Measurements from ENCODE around the gene SLC27A6.

SLC27A6 gene

GRCh38 chr5:128965011-128965637 is at the start of gene SLC27A6:
Gene SLC27A6, plus strand, starts transcription at chr5:128965488. Its CDS starts 650 bp downstream, at chr5:128966138.
- Histone ChIP-seq H3K4me3 (ENCODE audit: low read length) (no peak within 1 kb of the TSS), H4K20me1 (ENCODE audit: insufficient read depth, low read length) (no peaks in the 10 kb centered on the region), H3K36me3 (replicated peaks; ENCODE audit: low read depth, low read length) (no peaks in the 10 kb centered on the region), H3K27me3 (ENCODE audit: low read depth, low read length) (no peaks in the 10 kb centered on the region), H2AFZ (ENCODE audit: low read depth, low read length) (no peak within 1 kb of the TSS), H3K4me2 (ENCODE audit: low read length) (no peak within 1 kb of the TSS), H3K4me1 (ENCODE audit: low read length) (no peaks in the 10 kb centered on the region), H3K9me3 (ENCODE audit: insufficient read depth, low read length) (no peaks in the 10 kb centered on the region), H3K27ac (ENCODE audit: low read length) (no peak within 1 kb of the TSS), H3K79me2 (ENCODE audit: low read length) (no peaks in the 10 kb centered on the region), H3K9ac (ENCODE audit: low read length) (no peak within 1 kb of the TSS)
- TF ChIP-seq EZH2phosphoT487 (IDR thresholded peaks at IDR 0.05; ENCODE audit: low read depth) (no peak), CTCF (IDR thresholded peaks at IDR 0.05; ENCODE audit: low read depth, low read length) (no peak)

- no peak overlapping the region for H3K4me2 ChIP-seq (ENCODE audit: low read length)
- H3K9me3 ChIP-seq (ENCODE audit: insufficient read depth, low read length) = no peaks in the 10 kb centered on the region
- no peak overlapping the region for H2AFZ ChIP-seq (ENCODE audit: low read depth, low read length)
- H3K4me3 ChIP-seq (ENCODE audit: low read length) = no peak overlapping the region
- H3K27ac ChIP-seq (ENCODE audit: low read length) = no peak overlapping the region
- no peaks in the 10 kb centered on the region for H4K20me1 ChIP-seq (ENCODE audit: insufficient read depth, low read length)
- H3K36me3 ChIP-seq (replicated peaks; ENCODE audit: low read depth, low read length) = no peaks in the 10 kb centered on the region
- no peaks in the 10 kb centered on the region for H3K27me3 ChIP-seq (ENCODE audit: low read depth, low read length)
- no peak for TF ChIP-seq EZH2phosphoT487 (IDR thresholded peaks at IDR 0.05; ENCODE audit: low read depth)
- no peak for TF ChIP-seq CTCF (IDR thresholded peaks at IDR 0.05; ENCODE audit: low read depth, low read length)
- no peaks in the 10 kb centered on the region for H3K4me1 ChIP-seq (ENCODE audit: low read length)
- H3K79me2 ChIP-seq (ENCODE audit: low read length) = no peaks in the 10 kb centered on the region
- no peak overlapping the region for H3K9ac ChIP-seq (ENCODE audit: low read length)
Observed at GRCh38 chr5:128919542-128919941, 45.7 kb upstream of the SLC27A6 start.

GRCh38 chr5:128920345-128921215 is 44.7 kb upstream of the SLC27A6 start:
- H3K27me3 ChIP-seq (ENCODE audit: low read depth, low read length) = no peaks in the 10 kb centered on the region
- H3K9ac ChIP-seq (ENCODE audit: low read length) = no peak overlapping the region
- H3K79me2 ChIP-seq (ENCODE audit: low read length) = no peaks in the 10 kb centered on the region
- no peaks in the 10 kb centered on the region for H3K36me3 ChIP-seq (replicated peaks; ENCODE audit: low read depth, low read length)
- H4K20me1 ChIP-seq (ENCODE audit: insufficient read depth, low read length) = no peaks in the 10 kb centered on the region
- no peaks in the 10 kb centered on the region for H3K4me1 ChIP-seq (ENCODE audit: low read length)
- no peak overlapping the region for H2AFZ ChIP-seq (ENCODE audit: low read depth, low read length)
- H3K4me2 ChIP-seq (ENCODE audit: low read length) = no peak overlapping the region
- no peak overlapping the region for H3K4me3 ChIP-seq (ENCODE audit: low read length)
- no peaks in the 10 kb centered on the region for H3K9me3 ChIP-seq (ENCODE audit: insufficient read depth, low read length)
- no peak overlapping the region for H3K27ac ChIP-seq (ENCODE audit: low read length)
- TF ChIP-seq EZH2phosphoT487 (IDR thresholded peaks at IDR 0.05; ENCODE audit: low read depth) (no peak), CTCF (IDR thresholded peaks at IDR 0.05; ENCODE audit: low read depth, low read length) (no peak)

- TF ChIP-seq EZH2phosphoT487 (IDR thresholded peaks at IDR 0.05; ENCODE audit: low read depth) = no peak
- TF ChIP-seq CTCF (IDR thresholded peaks at IDR 0.05; ENCODE audit: low read depth, low read length) = no peak
- H3K36me3 ChIP-seq (replicated peaks; ENCODE audit: low read depth, low read length) = no peaks in the 10 kb centered on the region
- H3K9ac ChIP-seq (ENCODE audit: low read length) = no peak overlapping the region
- H3K4me1 ChIP-seq (ENCODE audit: low read length) = peaks cover 7% of the 10 kb centered on the region
- no peaks in the 10 kb centered on the region for H3K79me2 ChIP-seq (ENCODE audit: low read length)
- no peaks in the 10 kb centered on the region for H3K27me3 ChIP-seq (ENCODE audit: low read depth, low read length)
- H3K4me3 ChIP-seq (ENCODE audit: low read length) = no peak overlapping the region
- H3K4me2 ChIP-seq (ENCODE audit: low read length) = no peak overlapping the region
- no peak overlapping the region for H2AFZ ChIP-seq (ENCODE audit: low read depth, low read length)
- H4K20me1 ChIP-seq (ENCODE audit: insufficient read depth, low read length) = no peaks in the 10 kb centered on the region
- H3K9me3 ChIP-seq (ENCODE audit: insufficient read depth, low read length) = no peaks in the 10 kb centered on the region
- H3K27ac ChIP-seq (ENCODE audit: low read length) = no peak overlapping the region
Observed at GRCh38 chr5:128924299-128924698, 41.0 kb upstream of the SLC27A6 start.

Data from OCI-LY3 (cell line).